HG03159 (cell line): ENCODE data around the gene FANCD2.
"Not testable (repeated sequence)": the region's sequence is repeated elsewhere in the genome, so short reads cannot be mapped to it uniquely, and the experiment has no call there.

Experiments used
- ATAC-seq: cut with Tn5 transposase; IDR thresholded peaks from one replicate; pipeline ENCODE4 v1.9.1; 2021; ENCODE audit warnings: mild to moderate bottlenecking, moderate library complexity; ENCODE audit not compliant: unreplicated experiment

The FANCD2 gene

GRCh38 chr3:10026084-10026890, at the start of gene FANCD2:
Gene FANCD2 (plus strand): TSS chr3:10026437. CDS start chr3:10028658, 2,221 bp downstream.
- peak; percentile 89 for ATAC-seq

- no peak for ATAC-seq
These were observed 49.2 kb upstream of the FANCD2 start for GRCh38 chr3:9976721-9977709.

GRCh38 chr3:9978710-9979305, 47.4 kb upstream of the FANCD2 start:
- no peak for ATAC-seq

GRCh38 chr3:9980251-9980650, 46.0 kb upstream of the FANCD2 start:
- no peak for ATAC-seq

- ATAC-seq, result peak; percentile 36
These were observed 40.0 kb upstream of the FANCD2 start for GRCh38 chr3:9986230-9986725.

GRCh38 chr3:9994086-9994844, 32.0 kb upstream of the FANCD2 start:
- ATAC-seq, result no peak

GRCh38 chr3:10000686-10001085, 25.6 kb upstream of the FANCD2 start:
- no peak for ATAC-seq

GRCh38 chr3:10002951-10003350, 23.3 kb upstream of the FANCD2 start:
- ATAC-seq, result no peak

- no peak for ATAC-seq
These were observed 21.7 kb upstream of the FANCD2 start for GRCh38 chr3:10004506-10004905.

GRCh38 chr3:10004960-10005564, 21.2 kb upstream of the FANCD2 start:
- ATAC-seq, result no peak

- no peak for ATAC-seq
These were observed 20.0 kb upstream of the FANCD2 start for GRCh38 chr3:10006048-10006761.

GRCh38 chr3:10006762-10007090, 19.5 kb upstream of the FANCD2 start:
- no peak for ATAC-seq

GRCh38 chr3:10007126-10007782, 19.0 kb upstream of the FANCD2 start:
- no peak for ATAC-seq

- not testable (repeated sequence) for ATAC-seq
These were observed 18.0 kb upstream of the FANCD2 start for GRCh38 chr3:10008216-10008587.

- ATAC-seq, result peak; percentile 57
These were observed 17.5 kb upstream of the FANCD2 start for GRCh38 chr3:10008588-10009344.

GRCh38 chr3:10010421-10010877, 15.8 kb upstream of the FANCD2 start:
- no peak for ATAC-seq

- ATAC-seq, result peak; percentile 84
These were observed 15.3 kb upstream of the FANCD2 start for GRCh38 chr3:10010878-10011465.

GRCh38 chr3:10011631-10012030, 14.6 kb upstream of the FANCD2 start:
- ATAC-seq, result no peak
